ENCODE measurements around the gene ACSM6.

DNA sequence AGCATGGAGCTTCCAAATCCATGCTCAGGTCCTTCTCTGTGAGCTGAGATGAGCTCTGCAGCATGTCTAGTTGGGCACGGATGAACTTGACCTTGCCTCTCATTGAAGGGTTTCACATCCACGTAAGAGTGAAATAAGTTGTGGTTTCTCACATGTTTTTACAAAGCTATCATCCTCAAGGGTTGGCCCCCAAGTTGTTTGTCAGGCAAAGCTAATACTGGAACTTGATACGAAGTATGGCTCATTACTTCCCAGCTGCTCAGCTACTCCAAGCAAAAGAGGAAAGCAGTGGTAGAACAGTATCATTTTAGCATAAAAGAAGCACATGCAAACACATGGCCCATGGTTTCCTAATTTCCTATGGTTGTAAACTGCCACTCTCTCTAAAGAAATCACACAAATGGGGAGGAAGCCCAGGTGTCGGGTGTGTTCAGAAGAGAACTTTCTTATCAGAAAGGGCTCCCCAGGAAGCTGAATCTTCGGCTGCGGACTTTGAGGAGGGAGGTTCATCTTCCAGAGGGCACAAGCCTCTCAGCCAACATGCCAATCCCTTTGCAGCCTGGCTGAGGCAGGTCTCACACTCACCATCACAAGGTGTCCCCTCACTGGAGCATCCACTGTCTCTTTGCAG is 51.5 kb downstream of the ACSM6 start:
- TF ChIP-seq, protein P1, sequence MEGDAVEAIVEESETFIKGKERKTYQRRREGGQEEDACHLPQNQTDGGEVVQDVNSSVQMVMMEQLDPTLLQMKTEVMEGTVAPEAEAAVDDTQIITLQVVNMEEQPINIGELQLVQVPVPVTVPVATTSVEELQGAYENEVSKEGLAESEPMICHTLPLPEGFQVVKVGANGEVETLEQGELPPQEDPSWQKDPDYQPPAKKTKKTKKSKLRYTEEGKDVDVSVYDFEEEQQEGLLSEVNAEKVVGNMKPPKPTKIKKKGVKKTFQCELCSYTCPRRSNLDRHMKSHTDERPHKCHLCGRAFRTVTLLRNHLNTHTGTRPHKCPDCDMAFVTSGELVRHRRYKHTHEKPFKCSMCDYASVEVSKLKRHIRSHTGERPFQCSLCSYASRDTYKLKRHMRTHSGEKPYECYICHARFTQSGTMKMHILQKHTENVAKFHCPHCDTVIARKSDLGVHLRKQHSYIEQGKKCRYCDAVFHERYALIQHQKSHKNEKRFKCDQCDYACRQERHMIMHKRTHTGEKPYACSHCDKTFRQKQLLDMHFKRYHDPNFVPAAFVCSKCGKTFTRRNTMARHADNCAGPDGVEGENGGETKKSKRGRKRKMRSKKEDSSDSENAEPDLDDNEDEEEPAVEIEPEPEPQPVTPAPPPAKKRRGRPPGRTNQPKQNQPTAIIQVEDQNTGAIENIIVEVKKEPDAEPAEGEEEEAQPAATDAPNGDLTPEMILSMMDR (IDR thresholded peaks at IDR 0.05): no peak
- no peak for TF ChIP-seq POLR2A (IDR thresholded peaks at IDR 0.05)
